B cell (primary cell): Measurements from ENCODE around the gene CCND3.

Experiments
- CTCF ChIP-seq: fragments of 200-600 bp; IDR thresholded peaks from one replicate; pipeline ENCODE4 v1.8.0; 2022; ENCODE audit warnings: antibody characterized with exemption, mild to moderate bottlenecking
- EZH2 ChIP-seq: IDR thresholded peaks from 2 replicates; pipeline ENCODE4 v1.6.1; 2012; ENCODE audit warnings: borderline replicate concordance, low read depth, mild to moderate bottlenecking, moderate library complexity, low read length; ENCODE audit not compliant: insufficient read depth, poor library complexity, severe bottlenecking

- no peak for TF ChIP-seq CTCF
- TF ChIP-seq EZH2 = no peak
Observed at GRCh38 chr6:41957117-41957516, 15.5 kb upstream of the CCND3 start.
